ENCODE results near the gene LTB4R2.

LTB4R2 gene

GRCh38 chr14:24273422-24273998 is 36.4 kb upstream of the LTB4R2 start:
- peak overlapping the region; percentile 91 for H3K27ac ChIP-seq
- no peak for DNase-seq (ENCODE audit: low spot score)
- ChIA-PET POLR2A (ENCODE audit: low non-redundant PET) (interaction anchor here (0.6 to 0.9 kb wide), 2 partner anchors 11 to 182 kb away, joined by 3 to 4 read pairs; no protein-coding TSS in a partner anchor), CTCF (interaction anchor here (0.5 to 1.3 kb wide), 2 partner anchors 16 to 24 kb away, joined by 3 to 4 read pairs; no protein-coding TSS in a partner anchor)
- TF ChIP-seq, protein P1, sequence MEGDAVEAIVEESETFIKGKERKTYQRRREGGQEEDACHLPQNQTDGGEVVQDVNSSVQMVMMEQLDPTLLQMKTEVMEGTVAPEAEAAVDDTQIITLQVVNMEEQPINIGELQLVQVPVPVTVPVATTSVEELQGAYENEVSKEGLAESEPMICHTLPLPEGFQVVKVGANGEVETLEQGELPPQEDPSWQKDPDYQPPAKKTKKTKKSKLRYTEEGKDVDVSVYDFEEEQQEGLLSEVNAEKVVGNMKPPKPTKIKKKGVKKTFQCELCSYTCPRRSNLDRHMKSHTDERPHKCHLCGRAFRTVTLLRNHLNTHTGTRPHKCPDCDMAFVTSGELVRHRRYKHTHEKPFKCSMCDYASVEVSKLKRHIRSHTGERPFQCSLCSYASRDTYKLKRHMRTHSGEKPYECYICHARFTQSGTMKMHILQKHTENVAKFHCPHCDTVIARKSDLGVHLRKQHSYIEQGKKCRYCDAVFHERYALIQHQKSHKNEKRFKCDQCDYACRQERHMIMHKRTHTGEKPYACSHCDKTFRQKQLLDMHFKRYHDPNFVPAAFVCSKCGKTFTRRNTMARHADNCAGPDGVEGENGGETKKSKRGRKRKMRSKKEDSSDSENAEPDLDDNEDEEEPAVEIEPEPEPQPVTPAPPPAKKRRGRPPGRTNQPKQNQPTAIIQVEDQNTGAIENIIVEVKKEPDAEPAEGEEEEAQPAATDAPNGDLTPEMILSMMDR (conservative IDR thresholded peaks at IDR 0.05; ENCODE audit: low read depth), result no peak

DNA sequence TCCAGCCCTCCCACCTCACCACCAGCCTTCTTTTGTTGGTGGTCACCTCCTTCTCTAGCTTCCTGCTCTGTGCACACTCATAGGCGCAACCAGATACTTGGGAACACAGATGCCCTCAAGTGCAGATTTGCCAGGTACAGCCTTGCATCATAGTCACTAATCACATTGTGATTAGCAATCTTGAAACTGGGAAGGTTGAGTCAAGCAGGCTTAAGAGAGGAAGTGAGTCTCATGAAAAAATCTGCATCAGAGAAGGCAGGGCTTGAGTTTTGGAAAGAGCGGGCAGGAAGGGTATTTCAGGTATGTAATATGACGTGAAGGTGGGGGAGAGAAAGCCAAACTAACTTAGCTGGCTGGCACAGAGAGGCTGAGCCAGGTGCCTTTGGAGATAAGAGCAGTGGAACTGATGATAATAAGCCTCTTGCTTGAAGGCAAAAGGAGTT is 35.8 kb upstream of the LTB4R2 start:
- DNase-seq (ENCODE audit: low spot score), result peak; percentile 91
- POLR2A ChIA-PET (ENCODE audit: low non-redundant PET), result interaction anchor here (0.6 to 0.9 kb wide), 3 partner anchors 9 to 182 kb away, joined by 3 to 13 read pairs (median 4); no protein-coding TSS in a partner anchor
- H3K27ac ChIP-seq, result peak overlapping the region; percentile 91
- TF ChIP-seq, protein P1 (conservative IDR thresholded peaks at IDR 0.05; ENCODE audit: low read depth), result no peak
- CTCF ChIA-PET, result interaction anchor here (0.5 to 1.3 kb wide), 2 partner anchors 23 to 31 kb away, joined by 3 to 4 read pairs; no protein-coding TSS in a partner anchor

GRCh38 chr14:24277071-24277470 is 32.9 kb upstream of the LTB4R2 start:
- CTCF ChIA-PET, result interaction anchor here (0.9 to 3.6 kb wide), 2 partner anchors 20 to 31 kb away, joined by 3 to 15 read pairs; partner anchors contain the start of gene CIDEB
- TF ChIP-seq, protein P1 (conservative IDR thresholded peaks at IDR 0.05; ENCODE audit: low read depth), result no peak
- POLR2A ChIA-PET (ENCODE audit: low non-redundant PET), result no interaction called here
- no peak for DNase-seq (ENCODE audit: low spot score)
- H3K27ac ChIP-seq, result no peak overlapping the region; the same call in 1 of the 2 replicates

DNA sequence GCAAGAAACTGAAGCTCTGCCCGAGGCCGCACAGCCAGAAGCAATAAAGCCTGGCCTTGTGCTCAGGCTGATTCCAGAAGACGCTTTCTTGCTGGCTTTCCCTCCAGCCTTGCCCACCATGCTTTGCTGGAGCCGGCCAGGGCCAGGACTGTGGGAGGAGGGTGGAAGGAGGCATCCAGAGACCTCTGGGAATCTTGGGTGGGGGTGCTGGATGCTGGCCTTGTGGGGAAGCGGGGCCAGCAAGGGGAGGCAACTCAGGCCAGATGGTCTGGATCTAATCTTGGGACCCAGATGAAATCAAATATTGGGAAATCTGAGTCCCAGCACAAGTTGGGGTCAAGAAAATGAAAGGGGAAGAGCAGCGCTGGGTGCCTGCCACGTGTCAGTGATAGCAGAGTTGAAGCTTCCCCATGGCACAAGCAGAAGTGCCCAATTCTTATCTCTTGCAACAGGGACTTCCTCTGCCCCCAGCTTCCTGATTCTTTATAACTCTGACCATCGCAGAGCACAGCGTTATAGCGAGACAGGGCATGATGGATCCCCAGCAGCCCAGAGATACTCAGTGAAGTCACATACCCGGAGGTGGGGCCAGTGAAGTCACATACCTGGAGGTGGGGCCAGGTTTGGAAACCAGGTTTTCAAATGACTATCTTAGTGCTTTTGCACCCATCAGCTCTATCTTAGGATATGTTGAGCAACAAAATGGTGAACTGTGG is 32.2 kb upstream of the LTB4R2 start:
- TF ChIP-seq, protein P1 (conservative IDR thresholded peaks at IDR 0.05; ENCODE audit: low read depth), result no peak
- CTCF ChIA-PET, result interaction anchor here (0.5 to 3.6 kb wide), 4 partner anchors 11 to 36 kb away, joined by 3 to 15 read pairs (median 4); partner anchors contain the start of genes CIDEB and TINF2
- DNase-seq (ENCODE audit: low spot score), result no peak
- no peak overlapping the region; the same call in 1 of the 2 replicates for H3K27ac ChIP-seq
- POLR2A ChIA-PET (ENCODE audit: low non-redundant PET), result no interaction called here

- no peak for DNase-seq (ENCODE audit: low spot score)
- H3K27ac ChIP-seq, result no peak overlapping the region
- ChIA-PET CTCF (interaction anchor here (0.5 to 3.6 kb wide), 3 partner anchors 11 to 36 kb away, joined by 3 to 15 read pairs (median 5); partner anchors contain the start of gene TINF2), POLR2A (ENCODE audit: low non-redundant PET) (no interaction called here)
- TF ChIP-seq, protein P1 (conservative IDR thresholded peaks at IDR 0.05; ENCODE audit: low read depth), result no peak
These were observed 31.5 kb upstream of the LTB4R2 start for GRCh38 chr14:24278424-24278823.
